HuH-7.5 (cell line): ENCODE data around the gene GPRIN2.
"Not testable (repeated sequence)": the region's sequence is repeated elsewhere in the genome, so short reads cannot be mapped to it uniquely, and the experiment has no call there.

ENCODE experiments used
- DNase-seq: peaks from one replicate; pipeline ENCODE4 v3.0.0; 2011; ENCODE audit warnings: low spot score

Gene GPRIN2

GRCh38 chr10:46520941-46521340, 35.5 kb downstream of the GPRIN2 start:
- DNase-seq, result no peak

GRCh38 chr10:46520381-46520780, 36.1 kb downstream of the GPRIN2 start:
- no peak for DNase-seq

- DNase-seq, result no peak
Measured at GRCh38 chr10:46518028-46518725, 38.3 kb downstream of the GPRIN2 start.

- DNase-seq, result no peak
Measured at GRCh38 chr10:46517541-46517940, 38.9 kb downstream of the GPRIN2 start.

GRCh38 chr10:46516660-46517416, 39.6 kb downstream of the GPRIN2 start:
- DNase-seq, result no peak

- no peak for DNase-seq
Measured at GRCh38 chr10:46515793-46516192, 40.7 kb downstream of the GPRIN2 start.

- no peak for DNase-seq
Measured at GRCh38 chr10:46515366-46515765, 41.1 kb downstream of the GPRIN2 start.

GRCh38 chr10:46514899-46515298, 41.6 kb downstream of the GPRIN2 start:
- no peak for DNase-seq

GRCh38 chr10:46514431-46514861, 42.0 kb downstream of the GPRIN2 start:
- no peak for DNase-seq

- DNase-seq, result not testable (repeated sequence)
Measured at GRCh38 chr10:46513333-46513732, 43.1 kb downstream of the GPRIN2 start.

GRCh38 chr10:46512725-46513124, 43.7 kb downstream of the GPRIN2 start:
- DNase-seq, result not testable (repeated sequence)

- not testable (repeated sequence) for DNase-seq
Measured at GRCh38 chr10:46512002-46512401, 44.5 kb downstream of the GPRIN2 start.
